GM12878 (cell line): ENCODE results near the gene SLC38A5. TPM values are rescaled to one million over a fixed set of nuclear protein-coding genes. Genes with fewer than 3 reads are reported as not detected.
"Not testable (repeated sequence)": the region's sequence is repeated elsewhere in the genome, so short reads cannot be mapped to it uniquely, and the experiment has no call there.

ENCODE experiments used
- ATAC-seq: fragments of 200-7000 bp; cut with Tn5 transposase; 3 replicates; pipeline ENCODE4 v1.9.1; 2020; ENCODE audit warnings: mild to moderate bottlenecking, moderate library complexity
- Bru-seq: library from RNA; stranded (reverse); fragments of 400-500 nt; gene quantifications from one replicate; lab custom pipeline; 2021; lab: Mats Ljungman, UMichigan
- BruChase-seq, 2 experiments: library from RNA; stranded (reverse); fragments of 400-500 nt; gene quantifications; one replicate each; lab custom pipeline; 2021; lab: Mats Ljungman, UMichigan
- BruUV-seq: library from RNA; stranded (reverse); fragments of 400-500 nt; replicated peaks from 2 replicates; lab custom pipeline; 2021; lab: Mats Ljungman, UMichigan
- CTCF ChIA-PET: fragments of 300-600 bp; sonication (Branson Sonifier 250); formaldehyde crosslinking; extraction: SDS; loops from one replicate; lab custom pipeline; 2021; ENCODE audit warnings: inconsistent platforms; lab: Yijun Ruan, JAX
- POLR2A ChIA-PET: fragments of 350-600 bp; formaldehyde crosslinking; extraction: SDS; loops from one replicate; lab custom pipeline; 2021; ENCODE audit warnings: inconsistent platforms; lab: Charles Lee
- RAD21 ChIA-PET: fragments of 300-600 bp; sonication (Branson Sonifier 250); formaldehyde crosslinking; loops from one replicate; lab custom pipeline; 2023; ENCODE audit warnings: antibody characterized with exemption; ENCODE audit not compliant: unreplicated experiment; lab: Charles Lee
- SMC1A ChIA-PET: fragments of 300-600 bp; sonication (Branson Sonifier 250); formaldehyde crosslinking; loops from one replicate; lab custom pipeline; 2023; ENCODE audit not compliant: unreplicated experiment, uncharacterized antibody; lab: Charles Lee
- DNase-seq: peaks from one replicate; pipeline ENCODE4 v3.0.0-alpha.2; 2011; ENCODE audit warnings: low read depth, low spot score
- FAIRE-seq: peaks from 3 replicates; lab custom pipeline; 2011; peaks lifted over from hg19 to GRCh38; lab: Jason Lieb, UNC
- H2AFZ ChIP-seq: 2 replicates; pipeline ENCODE4 v1.6.0; 2011; ENCODE audit warnings: low read depth, low read length, control low read depth; ENCODE audit not compliant: control insufficient read depth
- H3K27ac ChIP-seq: 2 replicates; pipeline ENCODE4 v1.5.1; 2011; ENCODE audit warnings: control low read depth; ENCODE audit not compliant: control insufficient read depth, insufficient read depth
- H3K27me3 ChIP-seq, 2 experiments: replicated peaks in 1 of 2; 2 replicates each; pipeline versions ENCODE4 v1.6.0 to v1.6.1; 2011; ENCODE audit warnings: low read length in 1 of 2; ENCODE audit not compliant: control insufficient read depth in 2 of 2, insufficient read depth in 2 of 2
- H3K36me3 ChIP-seq, 2 experiments: 2 replicates each; pipeline ENCODE4 v1.5.1; 2011; ENCODE audit warnings: low read length in 1 of 2; ENCODE audit not compliant: control insufficient read depth in 2 of 2, insufficient read depth in 2 of 2
- H3K4me1 ChIP-seq: 2 replicates; pipeline ENCODE4 v1.6.1; 2011; ENCODE audit warnings: mild to moderate bottlenecking, low read length, moderate library complexity, mixed read lengths; ENCODE audit not compliant: control insufficient read depth, insufficient read depth
- H3K4me2 ChIP-seq: 2 replicates; pipeline ENCODE4 v1.6.0; 2011; ENCODE audit warnings: control low read depth; ENCODE audit not compliant: control insufficient read depth, insufficient read depth
- H3K4me3 ChIP-seq: fragments of 200-600 bp; sonication (generic); 2 replicates; pipeline ENCODE4 v1.5.1; 2016
- H3K79me2 ChIP-seq: 2 replicates; pipeline ENCODE4 v1.6.0; 2011; ENCODE audit warnings: low read length; ENCODE audit not compliant: control insufficient read depth, insufficient read depth
- H3K9ac ChIP-seq: 2 replicates; pipeline ENCODE4 v1.8.0; 2011; ENCODE audit warnings: low read length, control low read depth, mixed read lengths; ENCODE audit not compliant: control insufficient read depth, insufficient read depth
- H3K9me3 ChIP-seq: replicated peaks from 3 replicates; pipeline ENCODE4 v1.5.1; 2011; ENCODE audit warnings: mild to moderate bottlenecking, low read length; ENCODE audit not compliant: control insufficient read depth, insufficient read depth
- H4K20me1 ChIP-seq: 2 replicates; pipeline ENCODE4 v1.6.0; 2011; ENCODE audit not compliant: control insufficient read depth, insufficient read depth
- SPI1 ChIP-seq: IDR thresholded peaks from 2 replicates; pipeline ENCODE4 v1.6.1; 2011; ENCODE audit warnings: low read depth, mild to moderate bottlenecking, low read length, moderate library complexity, borderline replicate concordance; ENCODE audit not compliant: insufficient read depth
- WGBS: methylation state at CpG from one replicate; pipeline ENCODE4 v1.1.6; 2016; ENCODE audit warnings: low lambda C conversion rate; ENCODE audit not compliant: insufficient replicate concordance, insufficient coverage; ENCODE audit errors: missing lambda C conversion rate; 5-methylcytosine and 5-hydroxymethylcytosine counted together
- in situ Hi-C: fragments of 300-500 bp; cut with MboI; formaldehyde crosslinking; loops from 9 replicates; pipeline ENCODE4 v1.14.3; 2018; ENCODE audit warnings: mixed read lengths
- intact Hi-C: fragments of 100-400 bp; cut with micrococcal nuclease; formaldehyde crosslinking; loops from one replicate; pipeline ENCODE4 v1.14.2; 2022; ENCODE audit not compliant: unreplicated experiment
- long read RNA-seq, 2 experiments: library from polyadenylated mRNA; unstranded; transcript quantifications; one replicate each; pipeline ENCODE4 v2.0.0, GENCODE V29; 2019 to 2020
- polyA minus RNA-seq, 3 experiments: library from RNA; depleted of rRNA, polyadenylated mRNA; stranded (reverse); fragments of >200 nt; gene quantifications; 2 replicates each; pipeline ENCODE4 v1.2.3, GENCODE V29; 2011
- polyA plus RNA-seq, 11 experiments: library from polyadenylated mRNA; depleted of rRNA in 4 of 11; unstranded in 6 of 11; stranded (reverse) in 5 of 11; fragments of >200 nt; fragmentation: Nextera tagmentation in 4 of 11; fragmentation: Illumina TruSeq in 1 of 11; extraction: Ambion mirVana in 4 of 11; extraction: Trizol in 1 of 11; gene quantifications; 1 replicate in 1 of 11; 2 replicates in 10 of 11; pipeline versions ENCODE4 v1.2.1 to v1.2.3, GENCODE V29; 2011 to 2016; ENCODE audit warnings: inconsistent platforms in 2 of 11, missing spikeins in 2 of 11, low read depth in 1 of 11
- total RNA-seq, 4 experiments: library from RNA; depleted of rRNA in 3 of 4; stranded (reverse); fragments of >200 nt in 3 of 4; fragmentation: Illumina TruSeq in 1 of 4; extraction: Trizol in 1 of 4; gene quantifications; 2 replicates each; pipeline versions ENCODE4 v1.2.1 to v1.2.3, GENCODE V29; 2013 to 2021
- TF ChIP-seq, protein P1 (sequence below): fragments of 450-650 bp; IDR thresholded peaks from 2 replicates; pipeline ENCODE4 v1.6.1; 2017; ENCODE audit warnings: mild to moderate bottlenecking, low read depth, inconsistent platforms; ENCODE audit not compliant: poor library complexity, severe bottlenecking

SLC38A5 gene
- total RNA-seq (2013; cell fraction: nucleolus; rRNA removed), result 48.5 and 53.5 TPM in 2 replicates
- total RNA-seq (2014; rRNA removed), result 81.3 and 96.2 TPM in 2 replicates
- total RNA-seq (2014; rRNA removed; fragmentation: Illumina TruSeq; extraction: Trizol), result 51.5 and 53.6 TPM in 2 replicates
- 95.6 and 102 TPM in 2 replicates for total RNA-seq (2021)
- polyA plus RNA-seq (2011; ENCODE audit: low read depth), result 49.7 TPM
- 30.5 and 59.9 TPM in 2 replicates for polyA plus RNA-seq (2011; rRNA removed)
- polyA plus RNA-seq (2011; cell fraction: cytosol; rRNA removed), result 124 and 168 TPM in 2 replicates
- polyA plus RNA-seq (2011; cell fraction: nucleus; rRNA removed), result 173 and 209 TPM in 2 replicates
- 50.5 and 68.3 TPM in 2 replicates for polyA plus RNA-seq (2012)
- polyA plus RNA-seq (2014; fragmentation: Illumina TruSeq; extraction: Trizol), result 42.5 and 65.0 TPM in 2 replicates
- 1 to 10 TPM; 4.2 to 9.0 TPM for polyA plus RNA-seq (2014; fragmentation: Nextera tagmentation; extraction: Ambion mirVana)
- polyA plus RNA-seq (2014; rRNA removed), result 108 and 142 TPM in 2 replicates
- polyA plus RNA-seq (2016; fragmentation: Nextera tagmentation; extraction: Ambion mirVana), result 10 to 100 TPM; 76.2 to 81.3 TPM
- polyA minus RNA-seq (2011; rRNA and poly(A)+ RNA removed), result 101 and 115 TPM in 2 replicates
- polyA minus RNA-seq (2011; cell fraction: cytosol; rRNA and poly(A)+ RNA removed), result 46.5 and 48.4 TPM in 2 replicates
- polyA minus RNA-seq (2011; cell fraction: nucleus; rRNA and poly(A)+ RNA removed), result 21.0 and 31.1 TPM in 2 replicates
- Bru-seq, nascent RNA, result percentile 64 among the genes with signal in this experiment
- BruChase-seq, experiment 1, labeled RNA remaining after a 6-hour chase, result percentile 81 among the genes with signal in this experiment
- BruChase-seq, experiment 2, labeled RNA remaining after a 2-hour chase, result percentile 73 among the genes with signal in this experiment
- long read RNA-seq, experiment 1, transcript SLC38A5-210 (16 exons, 2,659 nt), result major isoform, 29 of 66 reads
- long read RNA-seq, experiment 1, partial matches to known transcripts, result 4 of 66 reads
- long read RNA-seq, experiment 1, other reads (novel, unspliced or antisense), result 33 of 66 reads
- long read RNA-seq, experiment 2, partial matches to known transcripts, result 1 of 1 reads
- long read RNA-seq, experiment 2, other reads (novel, unspliced or antisense), result 0 of 1 reads

DNA sequence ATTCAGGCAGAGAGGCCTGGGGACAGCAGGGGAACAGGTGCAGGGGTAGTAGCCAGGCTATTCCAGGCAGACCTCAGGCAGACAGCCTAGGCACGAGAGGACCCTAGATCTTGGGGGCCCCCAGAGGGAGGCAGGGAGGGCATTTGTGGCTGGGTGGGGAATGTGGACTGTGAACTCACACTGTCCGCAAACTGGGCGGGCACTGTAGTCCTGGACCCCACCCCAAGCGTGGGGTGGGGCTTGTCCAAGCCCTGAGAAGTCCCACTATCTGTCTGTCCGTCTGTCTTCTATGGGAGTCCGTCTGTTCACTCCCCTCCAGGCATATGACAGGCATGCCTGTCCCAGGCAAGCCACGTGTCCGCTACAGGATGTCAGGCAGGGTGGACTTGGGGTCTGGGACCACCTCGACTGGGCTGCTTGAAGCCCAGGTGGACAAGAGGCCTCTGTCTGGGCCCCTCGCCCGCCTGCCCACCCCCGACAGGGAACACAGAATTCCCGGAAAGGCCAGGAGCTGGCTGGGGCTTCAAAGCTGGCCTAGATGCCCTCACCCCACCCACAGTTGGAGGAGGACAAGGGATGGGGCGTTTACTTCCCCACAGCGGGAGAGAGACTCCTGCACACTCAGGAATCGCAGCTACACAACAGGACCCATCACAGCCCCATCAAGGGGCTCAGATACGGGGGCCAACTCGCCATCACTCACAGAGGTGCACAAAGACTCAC, at the start of gene SLC38A5:
SLC38A5 (minus strand) TSS at position 151 of the 723 bp plus-strand sequence. CDS start 2,336 bp downstream, outside the sequence.
- H3K27me3 ChIP-seq, result no peaks in the 10 kb centered on the region
- no peaks in the 10 kb centered on the region for H3K36me3 ChIP-seq
- FAIRE-seq (no peak), DNase-seq (no peak)
- no peaks in the 10 kb centered on the region for H4K20me1 ChIP-seq
- WGBS, result 38% methylated on average over 18 of the region's 18 CpGs
- ChIA-PET POLR2A (no interaction called here), SMC1A (no interaction called here)
- in situ Hi-C loops, result no loop called here
- intact Hi-C loops, result loop anchor here (10.0 kb wide), 1 partner anchor 425 kb away; the partner anchor contains the start of genes PQBP1 and TIMM17B
- H3K79me2 ChIP-seq, result peaks cover 23% of the 10 kb centered on the region
- no peak for TF ChIP-seq SPI1
- TF ChIP-seq, protein P1, sequence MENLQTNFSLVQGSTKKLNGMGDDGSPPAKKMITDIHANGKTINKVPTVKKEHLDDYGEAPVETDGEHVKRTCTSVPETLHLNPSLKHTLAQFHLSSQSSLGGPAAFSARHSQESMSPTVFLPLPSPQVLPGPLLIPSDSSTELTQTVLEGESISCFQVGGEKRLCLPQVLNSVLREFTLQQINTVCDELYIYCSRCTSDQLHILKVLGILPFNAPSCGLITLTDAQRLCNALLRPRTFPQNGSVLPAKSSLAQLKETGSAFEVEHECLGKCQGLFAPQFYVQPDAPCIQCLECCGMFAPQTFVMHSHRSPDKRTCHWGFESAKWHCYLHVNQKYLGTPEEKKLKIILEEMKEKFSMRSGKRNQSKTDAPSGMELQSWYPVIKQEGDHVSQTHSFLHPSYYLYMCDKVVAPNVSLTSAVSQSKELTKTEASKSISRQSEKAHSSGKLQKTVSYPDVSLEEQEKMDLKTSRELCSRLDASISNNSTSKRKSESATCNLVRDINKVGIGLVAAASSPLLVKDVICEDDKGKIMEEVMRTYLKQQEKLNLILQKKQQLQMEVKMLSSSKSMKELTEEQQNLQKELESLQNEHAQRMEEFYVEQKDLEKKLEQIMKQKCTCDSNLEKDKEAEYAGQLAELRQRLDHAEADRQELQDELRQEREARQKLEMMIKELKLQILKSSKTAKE, result no peak
- TF ChIP-seq, all 136 proteins: peak for 0
- peak within 1 kb of the TSS; percentile 71 for H3K4me2 ChIP-seq
- H2AFZ ChIP-seq, result peak within 1 kb of the TSS; percentile 59
- H3K9ac ChIP-seq, result peak within 1 kb of the TSS; percentile 91
- no TSS peak for BruUV-seq
- H3K9me3 ChIP-seq, result no peaks in the 10 kb centered on the region
- no peak for ATAC-seq
- ChIA-PET RAD21 (no interaction called here), CTCF (interaction anchor here (0.6 to 1.6 kb wide), 2 partner anchors 264 to 386 kb away, joined by 4 read pairs; no protein-coding TSS in a partner anchor)
- peak within 1 kb of the TSS; percentile 83 for H3K27ac ChIP-seq
- peaks cover 6% of the 10 kb centered on the region for H3K4me1 ChIP-seq
- H3K4me3 ChIP-seq, result peak within 1 kb of the TSS; percentile 76

DNA sequence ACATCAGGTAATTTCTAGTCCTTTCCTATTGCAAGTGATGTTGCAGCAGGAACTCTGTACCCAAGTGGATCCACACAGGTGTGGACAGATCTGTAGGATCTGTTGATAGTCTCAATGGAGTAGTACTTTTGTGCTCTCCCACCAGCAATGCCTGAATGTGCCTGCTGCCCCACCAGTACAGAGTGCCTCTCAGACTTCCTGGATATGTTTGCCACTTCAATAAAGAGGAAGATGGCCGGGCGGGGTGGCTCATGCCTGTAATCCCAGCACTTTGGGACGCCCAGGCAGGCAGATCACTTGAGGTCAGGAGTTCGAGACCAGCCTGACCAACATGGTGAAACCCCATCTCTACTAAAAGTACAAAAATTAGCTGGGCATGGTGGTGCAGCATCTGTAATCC, 49.4 kb upstream of the SLC38A5 start:
- SMC1A ChIA-PET, H3K27ac ChIP-seq, intact Hi-C loops, H3K9ac ChIP-seq, H3K27me3 ChIP-seq, H3K36me3 ChIP-seq, H3K4me3 ChIP-seq, H3K4me2 ChIP-seq, in situ Hi-C loops, FAIRE-seq, H4K20me1 ChIP-seq, BruUV-seq, CTCF ChIA-PET, ATAC-seq, H3K4me1 ChIP-seq, H3K9me3 ChIP-seq, H2AFZ ChIP-seq, DNase-seq, RAD21 ChIA-PET: not testable (repeated sequence)
- POLR2A ChIA-PET, result interaction anchor here (1.3 kb wide), 1 partner anchor 10 kb away, joined by 3 read pairs; no protein-coding TSS in a partner anchor
- 37% methylated on average over 4 of the region's 4 CpGs for WGBS
- H3K79me2 ChIP-seq, result peaks cover 19% of the 10 kb centered on the region
